GM12892 (cell line): ENCODE results near the gene NPAS3.

Source experiments
- DNase-seq: peaks from one replicate; pipeline ENCODE4 v3.0.0; 2011; ENCODE audit not compliant: insufficient read length
- FAIRE-seq: peaks from 2 replicates; lab custom pipeline; 2011; peaks lifted over from hg19 to GRCh38; lab: Jason Lieb, UNC
- POLR2A ChIP-seq: IDR thresholded peaks from 2 replicates; pipeline ENCODE4 v1.6.1; 2011; ENCODE audit warnings: low read depth, low read length, control low read depth
- POLR2AphosphoS5 ChIP-seq: IDR thresholded peaks from 2 replicates; pipeline ENCODE4 v1.6.1; 2011; ENCODE audit warnings: low read depth, low read length, control low read depth
- TAF1 ChIP-seq: IDR thresholded peaks from 2 replicates; pipeline ENCODE4 v1.6.1; 2011; ENCODE audit warnings: low read depth, mild to moderate bottlenecking, control low read depth, low read length, borderline replicate concordance

NPAS3 gene

GRCh38 chr14:33580841-33581240, 642.2 kb downstream of the NPAS3 start:
- FAIRE-seq (no peak), DNase-seq (no peak)
- TF ChIP-seq TAF1, result no peak
- TF ChIP-seq POLR2A, result no peak
- TF ChIP-seq POLR2AphosphoS5, result no peak

DNA sequence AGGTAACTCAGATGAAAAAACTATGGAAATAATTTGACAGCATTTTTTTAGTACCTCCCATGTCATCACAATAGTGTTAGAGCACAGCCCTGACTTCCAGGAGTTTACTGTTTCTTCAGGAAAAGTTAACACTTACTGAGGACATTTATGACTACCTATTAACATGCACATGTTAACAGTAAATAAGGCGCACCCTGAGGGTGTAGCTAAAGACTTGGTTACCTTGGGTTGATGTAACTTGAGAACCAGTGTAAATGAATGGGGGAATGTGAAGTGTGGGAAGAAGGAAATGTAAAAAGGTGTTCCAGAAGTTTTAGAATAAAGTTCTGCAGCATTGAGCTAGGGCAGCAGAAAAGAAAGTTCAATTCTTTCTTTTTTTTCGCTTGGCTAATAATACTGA, 646.0 kb downstream of the NPAS3 start:
- DNase-seq, result no peak
- TF ChIP-seq POLR2A, result no peak
- TF ChIP-seq TAF1, result no peak
- no peak for TF ChIP-seq POLR2AphosphoS5
- no peak for FAIRE-seq

DNA sequence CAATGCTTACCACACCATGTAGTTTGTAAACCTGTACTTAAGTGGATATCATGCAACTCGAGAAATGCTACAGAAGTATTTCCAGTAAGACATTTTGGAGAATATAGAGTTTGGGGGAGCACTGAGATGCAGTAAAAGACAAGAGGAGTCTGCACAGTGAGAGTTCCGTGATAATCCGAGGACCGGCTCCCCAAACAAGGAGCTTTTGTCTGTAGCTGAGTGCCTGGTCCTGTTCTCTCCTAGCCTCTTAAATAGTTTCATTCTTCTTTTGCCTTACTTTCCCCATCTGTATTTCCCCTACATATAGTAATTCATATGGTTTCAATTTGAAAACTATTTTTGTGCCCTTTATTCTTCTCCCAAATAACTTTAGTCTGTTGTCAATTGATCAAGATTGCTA, 648.1 kb downstream of the NPAS3 start:
- no peak for TF ChIP-seq POLR2AphosphoS5
- no peak for TF ChIP-seq TAF1
- no peak for TF ChIP-seq POLR2A
- FAIRE-seq (no peak), DNase-seq (no peak)

- DNase-seq, result no peak
- TF ChIP-seq POLR2AphosphoS5 (no peak), TAF1 (no peak), POLR2A (no peak)
- no peak for FAIRE-seq
These were observed 649.1 kb downstream of the NPAS3 start for GRCh38 chr14:33587791-33588190.

DNA sequence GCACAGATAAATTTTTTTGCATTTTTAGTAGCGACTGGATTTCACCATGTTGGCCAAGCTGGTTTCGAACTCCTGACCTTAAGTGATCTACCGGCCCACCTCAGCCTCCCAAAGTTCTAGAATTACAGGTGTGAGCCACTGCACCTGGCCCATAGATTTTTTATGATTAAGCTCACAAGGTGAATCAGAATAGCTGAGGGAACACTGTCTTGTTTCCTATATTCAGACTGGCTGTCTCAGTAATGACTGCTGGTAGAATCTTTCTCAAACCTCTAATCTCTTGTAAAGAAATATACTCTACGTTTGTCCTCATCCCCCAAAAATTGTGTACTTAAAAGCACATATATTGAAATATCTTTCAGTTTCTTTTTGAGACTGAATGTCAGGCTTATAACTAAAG, 650.1 kb downstream of the NPAS3 start:
- no peak for DNase-seq
- FAIRE-seq, result no peak
- TF ChIP-seq POLR2AphosphoS5 (no peak), POLR2A (no peak), TAF1 (no peak)

DNA sequence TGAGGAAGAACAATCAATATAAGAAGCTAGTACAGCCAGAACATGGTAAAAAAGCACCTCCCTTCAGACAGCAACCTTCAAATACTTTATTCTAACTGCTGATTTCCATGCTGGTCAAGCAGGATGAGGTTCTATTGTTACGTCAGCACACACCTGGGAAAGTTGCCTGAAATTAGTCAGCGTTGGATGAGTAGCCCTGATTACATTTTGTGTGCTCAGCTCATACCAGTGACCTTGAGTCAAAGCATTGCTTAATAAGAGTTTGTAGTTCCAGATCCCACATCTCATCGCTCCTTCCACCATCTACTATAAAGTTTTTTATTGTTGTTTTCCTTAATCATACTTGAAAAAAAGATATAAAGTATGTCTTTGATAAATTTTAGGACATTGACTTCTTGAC, 650.7 kb downstream of the NPAS3 start:
- TF ChIP-seq TAF1 (no peak), POLR2A (no peak), POLR2AphosphoS5 (no peak)
- no peak for FAIRE-seq
- DNase-seq, result no peak

- FAIRE-seq, result no peak
- DNase-seq, result no peak
- TF ChIP-seq TAF1 (no peak), POLR2A (no peak), POLR2AphosphoS5 (no peak)
These were observed 652.4 kb downstream of the NPAS3 start for GRCh38 chr14:33590891-33591630.

- no peak for DNase-seq
- TF ChIP-seq POLR2AphosphoS5, result no peak
- TF ChIP-seq TAF1, result no peak
- TF ChIP-seq POLR2A, result no peak
- no peak for FAIRE-seq
These were observed 653.6 kb downstream of the NPAS3 start for GRCh38 chr14:33592297-33592696.

DNA sequence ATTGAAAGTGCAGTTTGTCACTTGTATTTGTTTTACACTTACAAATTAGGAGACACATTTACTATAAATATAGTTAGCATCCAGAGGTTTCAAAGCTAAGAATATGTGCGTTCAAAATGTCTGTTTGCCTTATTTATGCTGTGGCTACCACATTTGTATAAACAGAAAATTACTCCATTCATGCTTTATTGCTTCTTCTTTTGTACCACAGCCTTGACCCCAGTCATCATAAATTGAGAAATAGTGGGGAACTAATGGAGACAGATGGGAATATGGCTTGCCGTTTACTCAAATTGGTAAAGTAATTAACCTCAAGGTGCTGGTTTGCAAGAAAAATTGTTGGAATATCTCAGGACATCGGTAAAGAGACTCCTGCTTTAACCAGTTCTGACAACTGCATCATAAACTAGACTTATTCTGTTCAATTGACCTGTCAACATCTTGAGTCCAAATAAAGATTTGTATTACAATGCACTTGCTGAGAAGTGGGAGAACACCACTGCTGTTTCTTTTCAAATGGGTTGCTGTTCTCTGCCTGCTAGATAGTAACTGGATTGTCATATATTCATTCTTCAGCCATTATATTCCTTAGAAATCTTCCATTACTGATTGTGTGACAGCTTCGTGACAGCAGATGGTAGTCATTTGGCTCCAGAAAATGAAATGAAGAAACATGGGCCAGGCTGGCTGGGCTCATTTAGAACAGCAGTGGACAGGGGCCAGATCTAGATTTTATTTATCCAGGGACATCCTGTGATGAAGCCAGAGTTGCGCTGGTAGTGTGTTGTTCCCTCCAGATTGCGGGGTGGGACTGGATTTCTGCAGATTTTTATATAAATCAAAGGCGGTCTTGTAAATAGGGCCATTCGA, 657.8 kb downstream of the NPAS3 start:
- DNase-seq, result no peak
- no peak for FAIRE-seq
- TF ChIP-seq POLR2A (no peak), POLR2AphosphoS5 (no peak), TAF1 (no peak)

GRCh38 chr14:33598582-33598981, 659.9 kb downstream of the NPAS3 start:
- FAIRE-seq, result no peak
- TF ChIP-seq POLR2A (no peak), POLR2AphosphoS5 (no peak), TAF1 (no peak)

GRCh38 chr14:33602396-33602795, 663.7 kb downstream of the NPAS3 start:
- FAIRE-seq, result no peak
- TF ChIP-seq TAF1, result no peak
- no peak for TF ChIP-seq POLR2A
- no peak for TF ChIP-seq POLR2AphosphoS5
- no peak for DNase-seq

More at GRCh38 chr14:33598582-33598981, 659.9 kb downstream of the NPAS3 start:
- no peak for DNase-seq

GRCh38 chr14:33606591-33606990, 667.9 kb downstream of the NPAS3 start:
- FAIRE-seq (no peak), DNase-seq (no peak)
- TF ChIP-seq POLR2AphosphoS5, result no peak
- no peak for TF ChIP-seq POLR2A
- no peak for TF ChIP-seq TAF1

DNA sequence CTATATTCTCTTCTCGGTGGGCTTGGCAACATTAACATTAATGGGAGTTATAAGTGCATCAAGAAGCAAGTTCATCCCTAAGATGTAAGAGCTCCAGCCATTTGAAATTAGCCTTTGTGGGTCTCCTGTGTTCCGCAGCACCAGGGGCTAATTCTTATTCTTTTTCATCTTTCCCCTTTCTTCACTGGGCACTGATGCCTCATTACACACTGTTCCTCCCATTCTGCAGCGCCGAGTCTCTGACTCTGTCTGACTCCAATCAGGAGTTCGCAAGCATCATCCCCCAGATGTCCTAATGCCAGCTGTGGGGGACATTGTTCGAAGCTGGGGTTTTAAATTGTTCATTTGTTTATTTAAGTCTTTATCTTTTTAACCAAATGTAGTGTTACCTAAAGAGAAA, 670.9 kb downstream of the NPAS3 start:
- FAIRE-seq (no peak), DNase-seq (no peak)
- no peak for TF ChIP-seq TAF1
- no peak for TF ChIP-seq POLR2AphosphoS5
- TF ChIP-seq POLR2A, result no peak
